Omental fat pad (tissue), 4 donors: ENCODE data around the gene PXMP4. TPM values are rescaled to one million over a fixed set of nuclear protein-coding genes. Genes with fewer than 3 reads are reported as not detected.

ENCODE experiments used
- ATAC-seq: fragments of 150-250 bp; one replicate; pipeline ENCODE4 v1.9.1; 2016; ENCODE audit warnings: mild to moderate bottlenecking, moderate library complexity; ENCODE audit not compliant: low FRiP score
- DNase-seq: peaks from one replicate; pipeline ENCODE4 v3.0.0-alpha.2; 2019; ENCODE audit warnings: low spot score
- CTCF ChIP-seq, 3 donors: fragments of 450-650 bp; IDR thresholded peaks; one replicate each; pipeline ENCODE4 v1.5.1; 2016 to 2017; ENCODE audit warnings: antibody characterized with exemption in 3 of 3, mild to moderate bottlenecking in 3 of 3, moderate library complexity in 2 of 3
- total RNA-seq, 4 donors: library from RNA; depleted of rRNA; stranded (reverse); fragments of >200 nt; gene quantifications; one replicate each; pipeline ENCODE4 v1.1.0, GENCODE V29; 2016

The PXMP4 gene
- 1 to 10 TPM; 3.6 to 8.7 (median 4.8) TPM for total RNA-seq

DNA sequence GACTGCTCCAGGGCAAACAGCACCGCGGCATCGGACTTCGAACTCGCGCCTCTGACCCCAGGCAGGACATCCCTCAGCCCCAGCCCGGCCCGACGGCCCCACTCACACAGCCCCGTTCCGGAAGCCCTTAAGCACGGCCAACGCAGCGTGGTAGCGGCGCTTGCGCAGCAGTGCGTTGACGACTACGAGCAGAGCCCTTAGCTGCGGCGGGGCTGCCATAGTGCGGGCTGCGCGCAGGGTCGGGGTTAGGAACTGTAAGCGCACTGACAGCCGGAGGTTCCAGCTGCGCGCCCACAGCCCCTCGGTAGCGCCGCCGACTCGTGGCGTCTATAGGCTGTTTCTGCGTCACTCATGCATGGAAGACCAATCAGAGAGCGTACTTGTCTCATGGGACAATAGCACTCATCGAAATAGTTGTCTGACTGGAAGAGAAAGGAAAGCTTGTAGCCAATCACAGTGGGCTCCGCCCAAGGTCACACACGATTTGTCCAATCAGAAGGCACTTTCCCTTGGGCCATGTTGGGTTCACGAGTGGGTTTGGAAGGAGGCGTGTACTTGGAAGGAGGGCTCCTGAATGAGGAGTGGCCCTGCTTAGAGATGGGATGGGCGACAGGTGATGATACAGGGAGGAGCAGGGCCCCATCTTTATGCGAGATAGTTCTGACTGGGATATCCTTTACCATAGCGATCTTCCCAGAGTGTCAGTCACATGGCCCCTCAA lies at the start of gene PXMP4:
TSS of gene PXMP4 (minus strand) at position 322 of the 721 bp plus-strand sequence. CDS start at position 219, 103 bp downstream.
- no peak for TF ChIP-seq CTCF (IDR thresholded peaks at IDR 0.05)
- peak; percentile 62 for DNase-seq
- ATAC-seq = peak; percentile 99

DNA sequence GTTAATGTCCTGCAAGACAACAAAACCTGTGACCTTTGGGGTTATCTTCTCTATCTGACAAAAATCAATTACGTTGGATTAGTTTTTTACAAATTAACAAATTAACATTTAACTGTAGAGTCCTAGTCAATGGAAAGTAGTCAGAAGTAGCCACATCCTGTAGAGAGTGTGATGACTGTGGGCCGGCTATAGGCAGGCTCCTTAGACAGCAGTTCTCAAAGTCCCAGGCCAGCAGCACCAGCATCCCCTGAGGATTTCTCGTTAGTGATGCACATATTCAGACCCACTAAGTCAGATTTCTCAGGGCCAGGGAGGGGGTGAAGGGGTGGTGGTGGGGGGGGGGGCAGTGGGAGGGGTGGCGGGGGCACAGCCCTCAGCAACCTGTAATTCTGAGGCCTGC lies 48.9 kb upstream of the PXMP4 start:
- no peak for TF ChIP-seq CTCF (IDR thresholded peaks at IDR 0.05)
- no peak for ATAC-seq

GRCh38 chr20:33767777-33768138 lies 47.6 kb upstream of the PXMP4 start:
- no peak for ATAC-seq
- no peak for DNase-seq
- TF ChIP-seq CTCF (IDR thresholded peaks at IDR 0.05) = no peak

More for the DNA sequence above, 48.9 kb upstream of the PXMP4 start:
- no peak for DNase-seq

- no peak for DNase-seq
- no peak for TF ChIP-seq CTCF (IDR thresholded peaks at IDR 0.05)
- no peak for ATAC-seq
These were observed 46.6 kb upstream of the PXMP4 start for GRCh38 chr20:33766686-33767085.

GRCh38 chr20:33765592-33765991 lies 45.5 kb upstream of the PXMP4 start:
- no peak for DNase-seq
- ATAC-seq = no peak
- TF ChIP-seq CTCF (IDR thresholded peaks at IDR 0.05) = no peak

DNA sequence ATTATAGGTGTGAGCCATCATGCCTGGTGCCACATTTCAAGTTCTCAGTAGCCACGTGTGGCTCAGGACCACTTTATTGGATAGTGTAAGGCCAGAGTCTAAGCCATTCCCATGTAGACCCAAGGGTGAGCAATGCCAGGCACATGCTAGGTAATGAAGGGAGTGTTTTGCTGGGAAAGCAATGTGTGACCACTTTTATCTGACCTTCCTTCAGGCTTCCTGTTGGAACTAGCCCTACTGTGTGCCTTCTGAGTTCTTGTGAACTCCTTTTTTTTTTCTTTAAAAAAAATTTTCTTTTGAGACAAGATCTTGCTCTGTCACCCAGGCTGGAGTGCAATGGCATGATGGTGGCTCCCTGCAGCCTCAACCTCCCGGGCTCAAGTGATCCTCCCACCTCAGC lies 45.0 kb upstream of the PXMP4 start:
- TF ChIP-seq CTCF (IDR thresholded peaks at IDR 0.05) = no peak
- DNase-seq (no peak), ATAC-seq (no peak)

- no peak for TF ChIP-seq CTCF (IDR thresholded peaks at IDR 0.05)
- DNase-seq (no peak), ATAC-seq (no peak)
These were observed 41.7 kb upstream of the PXMP4 start for GRCh38 chr20:33761698-33762250.
